Measurements from ENCODE around the gene ZNF775.

- TF ChIP-seq CTCF (IDR thresholded peaks at IDR 0.05): no peak
- TF ChIP-seq POLR2A (IDR thresholded peaks at IDR 0.05): no peak
Measured at GRCh38 chr7:150330211-150330885, 48.8 kb upstream of the ZNF775 start.

Data from esophagus squamous epithelium (tissue), 4 donors.